SK-N-MC (cell line): ENCODE measurements around the gene FASTK.

Experiments used
- EZH2 ChIP-seq: fragments of 200-600 bp; sonication (generic); IDR thresholded peaks from one replicate; pipeline ENCODE4 v1.6.1; 2017; ENCODE audit warnings: antibody characterized with exemption
- FOXP2 ChIP-seq: optimal IDR thresholded peaks from 2 replicates; pipeline ENCODE3; 2011; ENCODE audit warnings: mild to moderate bottlenecking, moderate library complexity; ENCODE audit not compliant: insufficient read depth; ENCODE audit errors: extremely low read length, control extremely low read depth
- POLR2AphosphoS5 ChIP-seq: IDR thresholded peaks from 2 replicates; pipeline ENCODE4 v1.6.1; 2012; ENCODE audit warnings: mild to moderate bottlenecking, low read depth, low read length, borderline replicate concordance

GRCh38 chr7:151086802-151087244 is 6.2 kb upstream of the FASTK start:
- TF ChIP-seq POLR2AphosphoS5, result no peak
- no peak for TF ChIP-seq EZH2
- no peak for TF ChIP-seq FOXP2
